HG03469 (cell line): ENCODE measurements around the gene ETS2.

Experiments
- ATAC-seq: cut with Tn5 transposase; IDR thresholded peaks from one replicate; pipeline ENCODE4 v1.9.1; 2021; ENCODE audit warnings: mild to moderate bottlenecking, moderate library complexity, moderate number of reproducible peaks; ENCODE audit not compliant: unreplicated experiment

Gene ETS2

DNA sequence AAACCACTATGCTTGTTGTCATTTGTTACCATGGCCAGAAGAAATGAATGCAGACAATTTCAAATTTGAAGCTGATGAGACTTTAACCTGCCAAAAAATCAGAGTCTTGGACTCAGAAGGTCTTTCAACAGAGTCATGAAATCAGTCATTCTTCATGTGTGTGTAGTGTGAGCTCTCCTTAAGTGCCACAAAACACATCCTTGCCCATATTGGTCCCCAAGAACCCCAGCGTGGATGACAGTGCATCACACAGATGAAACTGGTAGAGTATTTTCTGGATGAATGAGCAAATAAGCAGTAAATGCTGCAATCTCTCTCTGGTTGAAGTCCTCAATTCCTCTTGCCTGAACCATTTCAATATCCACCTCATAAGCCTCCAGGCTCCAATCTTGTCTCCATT lies 28.7 kb upstream of the ETS2 start:
- ATAC-seq: no peak

DNA sequence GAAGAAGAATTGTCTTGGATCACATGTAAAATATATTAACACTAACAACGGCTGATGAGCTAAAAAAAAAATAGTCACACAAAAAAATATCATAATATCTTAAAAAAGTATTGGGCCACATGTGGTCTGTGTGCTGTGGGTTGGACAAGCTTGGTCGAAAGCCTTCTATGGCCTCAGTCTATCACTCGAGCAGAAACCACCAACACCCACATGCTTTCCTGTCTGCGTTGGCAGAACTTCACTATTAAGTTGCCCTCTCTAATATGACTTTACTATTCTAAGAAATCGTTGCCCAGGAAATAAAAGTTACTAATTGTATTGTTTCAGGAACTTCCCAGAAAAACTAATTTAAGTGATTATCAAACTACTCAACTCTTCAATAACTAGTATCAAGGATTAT lies 28.2 kb upstream of the ETS2 start:
- ATAC-seq: peak; percentile 53

DNA sequence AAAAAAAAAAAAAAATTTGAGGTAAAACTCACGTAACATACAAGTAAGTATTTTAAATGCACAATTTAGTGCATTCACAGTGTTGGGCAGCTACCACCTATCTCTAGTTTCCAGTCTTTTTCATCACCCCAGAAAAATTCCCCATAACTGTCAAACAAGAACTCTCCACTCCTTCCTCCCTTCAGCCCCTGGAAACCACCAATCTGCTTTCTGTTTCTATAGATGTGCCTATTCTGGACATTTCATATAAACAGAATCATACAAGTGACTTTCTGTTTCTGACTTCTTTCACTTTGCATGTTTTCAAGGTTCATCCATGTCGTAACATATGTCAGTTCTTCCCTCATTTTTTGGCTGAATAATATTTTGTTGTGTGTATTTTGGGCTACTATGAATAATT lies 24.9 kb upstream of the ETS2 start:
- peak; percentile 64 for ATAC-seq

DNA sequence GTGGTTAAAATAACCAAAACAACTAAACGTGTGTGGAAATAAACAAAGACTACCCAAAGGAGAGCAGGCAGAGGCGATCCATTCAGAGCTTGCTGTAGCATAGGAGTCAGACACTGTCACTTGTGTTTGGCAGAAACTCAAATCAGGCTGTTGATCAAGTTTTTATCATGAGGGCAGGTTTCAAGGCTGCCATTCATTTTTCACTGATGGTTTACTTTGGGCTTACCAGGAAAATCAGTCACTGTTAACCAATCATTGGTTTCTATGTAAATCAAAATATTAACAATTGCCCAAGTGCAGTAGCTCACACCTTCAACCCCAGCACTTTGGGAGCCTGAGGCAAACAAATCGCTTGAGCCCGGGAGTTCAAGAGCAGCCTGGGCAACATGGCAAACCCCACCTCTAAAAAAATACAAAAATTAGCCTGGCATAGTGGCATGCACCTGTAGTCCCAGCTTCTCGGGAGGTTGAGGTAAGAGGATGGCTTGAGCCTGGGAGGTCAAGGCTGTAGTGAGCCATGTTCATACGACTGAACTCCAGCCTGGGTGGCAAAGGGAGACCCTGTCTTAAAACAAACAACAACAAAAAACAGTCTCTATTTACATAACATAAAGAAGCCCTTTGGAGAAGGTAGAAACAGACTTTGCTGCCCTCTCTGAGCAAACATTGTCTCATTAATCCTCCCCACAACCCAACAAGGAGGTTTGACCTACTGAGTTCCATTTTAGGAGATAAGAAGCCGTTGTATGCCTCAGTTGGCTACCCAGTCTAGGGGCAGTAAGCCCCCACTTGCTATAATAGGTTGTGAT lies 21.1 kb upstream of the ETS2 start:
- ATAC-seq: no peak

DNA sequence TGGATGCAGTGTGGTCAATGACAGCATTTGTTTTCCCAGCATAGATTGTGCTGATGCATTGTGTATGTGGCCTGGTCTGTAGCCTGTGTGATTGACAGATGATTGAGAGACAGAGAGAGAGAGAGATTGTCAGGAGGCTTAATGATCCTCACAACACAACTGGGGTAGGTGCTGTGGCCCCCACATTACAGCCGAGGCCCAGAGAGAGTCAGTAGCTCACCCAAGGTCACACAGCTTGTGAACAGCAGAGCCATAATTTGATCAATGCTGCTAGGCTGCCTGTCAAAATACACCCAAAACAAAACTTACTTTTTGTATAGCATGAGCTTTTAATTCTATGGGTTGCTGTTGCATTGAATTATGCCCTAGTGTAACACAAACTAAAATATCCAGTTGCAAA lies 20.2 kb upstream of the ETS2 start:
- no peak for ATAC-seq

DNA sequence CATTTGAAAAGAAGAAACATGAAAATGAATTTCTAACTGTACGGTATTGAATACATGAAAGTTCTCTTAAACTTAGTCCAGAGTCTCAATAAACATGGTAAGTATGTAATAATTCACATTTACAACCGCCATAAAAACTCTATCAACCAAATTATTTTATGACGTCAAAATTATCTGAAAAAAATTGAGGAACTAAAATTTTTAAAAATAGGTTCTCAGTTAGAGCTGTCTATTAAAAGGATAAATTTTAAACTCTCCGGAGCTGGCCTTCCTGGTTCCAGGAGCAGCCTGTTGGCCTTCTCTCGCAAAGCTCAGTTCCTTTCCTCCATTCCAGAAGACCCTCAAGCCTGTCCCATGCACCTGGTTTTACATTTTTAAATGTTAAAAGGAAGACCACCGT lies 18.7 kb upstream of the ETS2 start:
- no peak for ATAC-seq

DNA sequence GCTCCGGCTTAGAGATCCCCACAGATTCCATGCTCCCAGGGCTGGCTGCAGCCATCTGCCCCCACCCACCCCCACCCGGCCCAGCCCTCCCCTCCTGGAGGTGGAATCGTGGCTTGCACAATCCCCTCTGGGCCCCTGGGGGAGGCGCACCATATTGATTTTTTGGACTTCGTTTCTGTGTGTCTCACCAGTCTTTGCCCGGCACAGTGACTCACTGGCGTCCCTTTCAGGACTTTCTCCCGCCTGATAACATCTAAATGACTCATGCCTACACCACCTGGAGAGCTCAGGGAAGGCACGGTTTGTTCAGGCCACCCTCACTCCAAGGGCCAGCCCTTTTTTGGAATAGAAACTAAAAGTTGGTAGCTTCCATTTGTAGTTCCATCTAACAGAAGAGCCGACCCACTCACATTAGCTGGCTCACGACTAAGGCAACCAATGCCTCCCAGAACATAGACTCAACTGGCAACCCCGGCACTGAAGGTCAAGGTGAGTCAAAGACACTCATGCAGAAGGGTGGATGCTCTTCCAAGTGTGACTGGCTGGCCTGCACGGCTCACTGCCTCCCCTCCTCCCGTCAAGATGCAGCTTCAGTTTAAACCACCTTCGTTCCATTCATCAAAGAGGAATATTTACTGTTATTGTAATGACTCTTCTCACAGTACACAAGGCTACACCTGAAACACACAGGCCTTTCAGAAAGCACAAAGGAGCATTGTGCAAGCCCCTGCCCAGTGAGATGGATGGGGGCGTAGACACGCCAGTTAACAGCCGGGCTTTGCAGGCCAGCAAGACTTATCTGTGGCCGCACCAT lies 18.1 kb upstream of the ETS2 start:
- ATAC-seq: no peak

DNA sequence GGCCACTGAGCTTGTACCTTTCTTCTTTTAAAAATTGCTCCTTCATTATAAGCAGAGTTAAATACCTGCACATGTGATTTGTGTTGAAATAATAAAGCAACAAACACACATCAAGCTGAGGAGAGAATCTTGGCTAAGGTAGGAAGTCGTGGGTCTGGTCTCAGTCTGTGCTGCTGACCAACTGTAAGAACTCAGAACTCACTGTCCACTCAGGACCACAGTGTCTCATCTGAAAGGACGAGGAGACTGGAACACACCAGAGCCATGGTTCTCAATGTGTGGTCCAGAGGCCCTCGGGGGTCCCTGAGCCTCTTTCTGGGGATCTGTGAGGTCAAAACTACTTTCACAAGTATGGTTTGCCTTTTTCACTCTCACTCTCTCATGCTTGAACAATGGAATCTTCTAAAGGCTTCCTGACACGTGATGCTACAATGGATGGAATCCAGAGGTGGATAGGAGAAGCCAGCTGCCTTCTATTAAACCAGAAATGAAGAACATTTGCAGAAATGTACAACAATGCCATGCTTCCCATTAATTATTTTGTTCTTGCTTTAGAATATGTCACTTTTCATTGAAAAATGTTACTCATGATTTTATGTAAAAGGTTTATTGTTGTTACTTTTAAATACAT lies 17.3 kb upstream of the ETS2 start:
- ATAC-seq: no peak

DNA sequence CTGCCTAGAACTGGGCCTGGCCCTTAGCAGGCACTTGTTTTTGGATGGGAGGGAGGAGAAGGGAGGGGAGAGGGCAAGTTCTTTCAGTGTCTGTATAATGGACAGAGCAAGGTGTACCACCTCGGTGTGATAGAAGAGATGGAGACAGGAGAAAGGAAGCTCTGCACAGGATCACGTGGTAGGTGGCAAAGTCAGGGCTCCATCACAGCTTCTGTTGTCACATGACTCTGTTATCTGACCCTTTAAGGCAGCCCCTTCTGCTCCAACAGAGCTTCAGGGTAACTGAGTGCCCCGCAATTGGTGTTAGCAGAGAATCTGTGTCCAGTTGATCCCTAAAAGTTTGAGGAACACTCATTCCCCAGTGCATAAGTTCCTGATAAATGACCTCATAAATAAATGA lies 16.5 kb upstream of the ETS2 start:
- ATAC-seq: no peak

DNA sequence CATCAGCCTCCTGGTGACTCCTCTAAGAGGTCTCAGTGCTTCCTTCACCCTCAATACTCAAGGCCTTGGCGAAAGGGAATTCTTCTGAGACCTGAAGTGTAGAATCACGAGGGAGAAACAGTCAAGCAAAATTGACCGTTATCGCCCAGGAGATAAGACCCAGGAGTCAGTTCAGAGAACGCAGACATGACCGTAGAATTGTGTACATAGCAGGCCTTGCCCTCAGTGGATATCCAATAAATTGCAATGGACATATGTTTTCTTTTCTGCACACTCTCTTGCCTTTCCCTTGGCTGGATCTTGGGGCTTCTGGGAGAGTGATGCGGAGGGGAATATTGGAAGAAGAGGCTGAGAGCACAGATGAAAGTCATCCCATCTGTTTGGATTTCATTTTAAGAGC lies 15.7 kb upstream of the ETS2 start:
- ATAC-seq: no peak

DNA sequence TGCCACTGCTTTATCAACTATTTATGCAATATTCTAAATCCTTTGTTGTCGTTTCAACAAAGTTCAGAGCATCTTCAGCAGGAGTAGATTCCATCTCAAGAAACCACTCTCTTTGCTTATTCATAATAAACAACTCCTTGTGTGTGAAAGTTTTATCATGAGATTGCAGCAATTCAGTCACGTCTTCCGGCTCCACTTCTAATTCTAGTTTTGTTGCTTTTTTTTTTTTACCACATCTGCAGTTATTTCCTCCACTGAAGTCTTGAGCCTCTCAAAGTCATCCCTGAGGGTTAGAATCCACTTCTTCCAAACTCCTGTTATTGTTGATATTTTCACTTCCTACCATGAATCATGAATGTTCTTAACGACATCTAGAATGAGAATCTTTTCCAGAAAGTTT lies 14.8 kb upstream of the ETS2 start:
- no peak for ATAC-seq

DNA sequence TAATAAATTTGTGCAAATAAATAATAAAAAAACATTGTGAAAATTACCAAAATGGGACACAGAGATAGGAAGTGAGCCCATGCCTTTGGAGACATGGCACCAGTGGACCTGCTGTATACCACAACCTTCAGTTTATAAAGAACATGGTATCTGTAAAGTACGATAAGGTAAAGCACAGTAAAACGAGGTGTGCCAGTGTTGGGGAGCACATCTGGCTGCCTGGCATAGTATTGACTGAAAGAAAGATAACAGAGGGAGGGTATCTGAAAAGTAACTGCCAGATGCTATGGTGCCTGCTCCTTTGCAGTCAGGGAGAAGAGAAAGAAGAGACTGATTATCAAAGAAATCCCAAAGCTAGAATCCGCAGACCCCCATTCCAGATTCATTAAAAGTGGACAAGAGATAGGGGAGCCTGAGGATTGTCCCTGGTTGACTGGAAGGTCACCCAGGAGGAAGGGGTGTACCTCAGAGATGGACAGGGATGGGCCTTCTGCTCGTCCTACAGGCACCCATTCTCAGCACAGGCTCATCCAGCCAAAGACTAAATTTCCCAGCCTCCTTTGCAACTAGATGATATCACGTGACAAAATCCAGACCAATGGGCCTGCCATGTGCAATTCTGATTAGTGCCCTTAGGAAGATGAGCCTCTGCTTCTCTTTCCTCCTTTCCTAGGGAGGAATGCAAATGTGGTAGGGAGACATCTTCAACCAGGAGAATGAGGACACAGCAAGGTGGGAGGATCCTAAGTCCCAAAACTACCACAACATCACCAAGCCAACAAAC lies 12.9 kb upstream of the ETS2 start:
- no peak for ATAC-seq

DNA sequence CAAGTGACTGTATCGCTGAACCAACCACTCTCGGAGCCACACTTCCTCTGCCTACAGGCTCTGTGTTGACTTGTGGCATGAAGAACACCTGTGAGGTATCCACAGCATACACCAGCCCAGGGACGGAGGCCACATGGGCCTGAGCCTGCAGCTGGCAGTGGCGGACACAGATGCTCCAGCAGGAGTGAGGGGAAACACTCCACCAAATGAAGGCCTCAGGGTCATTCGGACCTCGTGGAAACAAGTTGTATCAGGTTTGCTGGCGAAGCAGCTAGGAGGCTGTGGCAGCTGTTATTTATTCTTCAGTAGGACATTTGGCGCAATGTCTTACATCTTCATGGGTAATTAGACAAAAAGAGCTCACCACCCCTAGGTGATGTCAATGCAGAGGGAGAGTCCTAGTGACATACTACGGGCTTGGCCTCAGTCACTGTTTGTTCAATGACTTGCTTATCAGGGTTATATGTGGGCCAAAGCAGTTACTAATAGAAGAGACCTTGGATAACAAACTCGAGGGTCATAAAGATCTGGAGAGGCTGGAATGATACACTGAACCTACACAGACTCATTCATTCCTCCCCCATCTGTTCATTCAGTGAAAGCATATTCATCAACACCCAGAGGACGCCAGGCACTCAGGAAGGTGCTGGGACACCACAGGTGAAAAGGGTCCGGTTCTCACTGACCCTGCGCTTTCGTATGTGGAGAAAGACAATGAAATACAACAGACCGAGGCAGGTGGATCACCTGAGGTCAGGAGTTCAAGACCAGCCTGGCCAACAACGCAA lies 11.6 kb upstream of the ETS2 start:
- ATAC-seq: no peak

DNA sequence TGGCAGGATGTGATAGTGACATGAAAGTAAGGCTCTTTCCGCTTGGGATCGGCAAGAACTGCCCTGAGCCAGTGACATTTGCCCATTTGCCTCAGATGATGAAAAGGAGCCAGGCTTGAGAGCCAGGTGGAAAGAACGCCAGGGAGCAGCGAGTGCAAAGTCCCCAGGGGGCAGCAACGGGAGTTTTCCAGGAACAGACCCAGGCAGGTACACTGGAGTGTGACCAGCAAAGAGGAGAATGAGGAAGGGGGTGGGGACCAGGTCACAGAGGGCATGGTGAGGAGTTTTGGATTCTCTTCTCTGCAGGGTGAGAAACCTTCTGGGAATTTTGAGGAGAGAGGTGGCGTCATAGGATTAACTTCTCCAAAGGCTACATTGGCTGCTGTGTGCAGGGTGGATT lies 10.8 kb upstream of the ETS2 start:
- no peak for ATAC-seq

DNA sequence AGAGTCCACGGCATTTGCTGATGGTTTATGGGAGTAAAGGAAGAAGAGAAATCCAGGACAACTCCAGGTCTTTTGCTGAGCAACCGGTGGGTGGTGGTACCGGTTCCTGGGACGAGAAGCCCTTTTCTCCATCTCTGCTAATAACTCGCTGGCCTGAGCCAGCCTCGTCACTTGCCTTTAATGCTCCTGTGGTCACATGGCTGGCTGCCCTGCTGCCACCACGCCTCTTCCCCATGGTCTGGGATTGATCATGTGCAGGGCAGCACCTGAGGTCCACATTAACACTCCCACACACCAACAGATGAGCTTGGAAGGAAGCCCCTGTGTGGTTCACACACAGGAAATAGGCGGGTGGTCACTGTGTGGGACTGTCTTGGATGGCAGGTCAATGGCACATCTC lies 10.3 kb upstream of the ETS2 start:
- ATAC-seq: no peak

DNA sequence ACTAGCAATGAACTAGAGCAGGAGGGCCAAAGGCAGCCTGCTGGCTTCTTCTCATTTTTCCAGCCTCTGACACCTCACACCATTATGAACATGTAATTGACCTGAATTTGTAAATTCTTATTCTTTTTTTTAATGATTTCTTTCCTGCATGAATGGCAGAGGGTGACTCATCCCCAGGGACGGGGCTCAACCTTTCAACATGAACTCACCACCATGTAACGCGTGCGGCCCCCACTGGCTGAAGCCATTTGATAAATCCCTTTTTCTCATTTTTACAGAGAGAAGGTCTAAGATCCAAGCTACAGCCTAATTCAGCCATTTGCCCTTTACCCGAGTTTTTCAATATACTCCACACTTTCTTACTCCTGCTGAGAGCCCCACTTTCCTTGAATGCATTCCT lies 9.3 kb upstream of the ETS2 start:
- ATAC-seq: no peak

DNA sequence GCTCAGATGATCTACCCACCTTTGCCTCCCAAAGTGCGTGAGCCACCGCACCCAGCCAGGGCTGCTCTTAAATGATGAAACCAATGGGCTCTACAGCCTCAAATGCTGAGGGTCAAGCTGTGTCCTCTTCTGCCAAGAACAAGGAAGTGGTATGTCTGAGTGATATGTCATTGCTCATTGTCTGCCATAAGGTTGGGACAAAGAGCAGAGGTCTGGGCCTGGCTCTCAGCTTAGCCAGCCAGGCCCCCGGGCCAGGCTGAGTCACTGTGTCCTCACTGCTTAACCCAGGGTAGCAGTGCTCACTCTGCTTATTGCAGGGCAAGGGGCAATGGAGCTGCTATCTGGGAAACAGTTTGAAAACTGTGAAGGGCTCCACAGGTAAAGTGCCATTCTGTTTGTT lies 8.3 kb upstream of the ETS2 start:
- no peak for ATAC-seq

DNA sequence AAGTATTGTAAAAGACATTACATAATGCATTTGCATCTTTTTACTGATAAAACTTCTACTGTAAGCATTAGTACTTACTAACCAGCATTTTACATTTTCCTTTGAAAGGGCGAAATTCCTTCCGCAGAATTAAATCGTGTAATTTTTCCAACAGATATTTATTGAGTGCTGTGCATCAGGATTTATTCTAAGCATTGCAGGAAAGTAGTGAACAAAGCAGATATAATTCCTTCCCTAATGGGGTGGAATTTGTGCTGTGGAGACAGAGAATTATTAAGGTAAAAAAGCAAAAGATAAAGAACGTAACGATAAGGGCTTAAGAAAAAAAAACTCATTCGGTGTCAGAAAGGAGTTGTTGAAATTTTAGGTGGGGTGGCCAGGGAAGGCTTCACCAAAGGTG lies 7.6 kb upstream of the ETS2 start:
- no peak for ATAC-seq

DNA sequence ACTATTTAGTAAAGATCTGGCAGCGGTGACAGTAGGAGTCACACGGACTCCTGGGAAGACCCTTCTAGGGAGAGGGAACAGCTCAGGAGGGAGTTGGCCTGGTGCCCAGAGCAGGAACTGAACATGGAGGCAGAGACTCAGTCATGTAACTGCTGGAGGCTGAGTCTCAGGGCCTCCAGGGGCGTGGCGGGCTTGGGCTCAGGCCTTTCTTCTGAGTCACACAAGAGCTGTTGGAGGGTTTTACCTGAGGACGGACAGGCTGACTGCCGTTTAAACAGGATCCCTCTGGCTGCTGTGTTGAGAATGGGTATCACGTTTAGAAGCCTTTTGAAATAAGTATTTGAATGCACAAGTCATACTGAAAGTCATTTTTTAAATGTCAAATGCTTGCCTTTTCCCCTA lies 7.2 kb upstream of the ETS2 start:
- no peak for ATAC-seq

DNA sequence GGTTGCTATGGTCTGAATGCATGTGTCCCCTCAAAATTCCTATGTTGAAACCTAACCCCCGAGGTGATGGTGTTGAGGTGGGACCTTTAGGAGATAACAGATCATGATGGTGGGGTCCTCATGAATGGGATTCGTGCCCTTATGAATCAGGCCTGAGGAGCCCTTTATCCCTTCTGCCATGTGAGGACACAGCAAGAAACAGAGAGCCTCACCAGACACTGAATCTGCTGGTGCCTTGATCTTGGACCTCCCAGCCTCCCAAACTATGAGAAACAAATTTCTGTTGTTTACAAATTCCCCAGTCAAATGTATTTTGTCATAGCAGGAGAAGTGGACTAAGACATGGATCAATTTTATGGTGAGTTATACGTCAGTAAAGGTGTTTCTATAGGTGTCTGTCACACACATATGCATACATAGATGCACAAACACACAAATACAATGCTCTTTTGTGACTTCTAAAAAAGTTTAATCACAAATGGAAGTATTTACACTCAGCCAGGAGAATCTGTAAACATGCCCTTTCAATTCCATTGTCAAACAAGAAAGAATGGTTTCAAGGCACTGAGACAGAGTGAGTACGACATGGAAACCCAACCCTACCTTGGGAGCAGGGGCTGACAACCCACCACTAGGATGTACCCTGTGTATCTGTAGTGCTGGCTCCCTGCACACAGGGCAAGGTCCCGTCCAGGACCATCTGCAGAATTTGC lies 5.5 kb upstream of the ETS2 start:
- ATAC-seq: no peak
